ENCODE data around the gene SMIM13. TPM values are rescaled to one million over a fixed set of nuclear protein-coding genes. Genes with fewer than 3 reads are reported as not detected.

SMIM13 gene
- total RNA-seq, 2 donors from 2014 or later, result 12.2 TPM

DNA sequence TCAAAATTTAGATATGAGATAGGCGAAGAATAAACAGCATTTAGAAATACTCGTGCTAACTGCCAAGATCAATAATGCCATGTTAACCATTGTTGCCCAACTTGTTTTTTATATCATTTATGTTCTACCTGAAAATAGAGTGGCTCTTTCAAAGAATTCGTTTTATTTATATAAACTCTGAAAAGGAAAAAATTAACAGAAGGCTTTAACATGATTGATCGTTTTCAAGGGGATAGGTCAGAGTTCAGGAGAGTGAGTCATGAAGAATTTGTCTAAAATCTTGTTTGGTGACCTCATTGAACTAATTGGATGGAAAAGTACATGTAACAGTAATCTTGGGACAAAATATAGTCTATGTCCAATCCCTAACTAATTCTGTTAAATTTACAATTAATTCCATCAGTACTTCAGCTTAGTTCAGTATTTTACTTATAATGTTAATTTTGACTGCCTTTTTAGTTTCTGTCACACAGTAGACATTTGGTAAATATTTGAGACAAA, 38.5 kb upstream of the SMIM13 start:
- H3K9me3 Mint-ChIP-seq, result no peaks in the 10 kb centered on the region
- no peaks in the 10 kb centered on the region for H3K9me3 ChIP-seq (ENCODE audit: control insufficient read depth, low read length)
- no peaks in the 10 kb centered on the region for H3K36me3 ChIP-seq (ENCODE audit: control insufficient read depth, insufficient read depth, low read length)
- H3K27me3 ChIP-seq (ENCODE audit: control insufficient read depth, insufficient read depth, low read length, poor library complexity, severe bottlenecking), result no peaks in the 10 kb centered on the region
- H3K4me1 Mint-ChIP-seq, result no peaks in the 10 kb centered on the region
- H3K4me3 Mint-ChIP-seq, result no peak overlapping the region
- 83 to 85% methylated on average over 3 to 4 of the region's 4 CpGs for WGBS, 2 experiments (ENCODE audit: insufficient coverage in 1 of 2, insufficient read length in 1 of 2)
- H3K36me3 Mint-ChIP-seq (ENCODE audit: low read depth), result no peaks in the 10 kb centered on the region
- no peaks in the 10 kb centered on the region for H3K27me3 Mint-ChIP-seq (ENCODE audit: insufficient read depth)
- no peak for DNase-seq
- TF ChIP-seq, protein P1, sequence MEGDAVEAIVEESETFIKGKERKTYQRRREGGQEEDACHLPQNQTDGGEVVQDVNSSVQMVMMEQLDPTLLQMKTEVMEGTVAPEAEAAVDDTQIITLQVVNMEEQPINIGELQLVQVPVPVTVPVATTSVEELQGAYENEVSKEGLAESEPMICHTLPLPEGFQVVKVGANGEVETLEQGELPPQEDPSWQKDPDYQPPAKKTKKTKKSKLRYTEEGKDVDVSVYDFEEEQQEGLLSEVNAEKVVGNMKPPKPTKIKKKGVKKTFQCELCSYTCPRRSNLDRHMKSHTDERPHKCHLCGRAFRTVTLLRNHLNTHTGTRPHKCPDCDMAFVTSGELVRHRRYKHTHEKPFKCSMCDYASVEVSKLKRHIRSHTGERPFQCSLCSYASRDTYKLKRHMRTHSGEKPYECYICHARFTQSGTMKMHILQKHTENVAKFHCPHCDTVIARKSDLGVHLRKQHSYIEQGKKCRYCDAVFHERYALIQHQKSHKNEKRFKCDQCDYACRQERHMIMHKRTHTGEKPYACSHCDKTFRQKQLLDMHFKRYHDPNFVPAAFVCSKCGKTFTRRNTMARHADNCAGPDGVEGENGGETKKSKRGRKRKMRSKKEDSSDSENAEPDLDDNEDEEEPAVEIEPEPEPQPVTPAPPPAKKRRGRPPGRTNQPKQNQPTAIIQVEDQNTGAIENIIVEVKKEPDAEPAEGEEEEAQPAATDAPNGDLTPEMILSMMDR (conservative IDR thresholded peaks at IDR 0.05), result no peak
- no peak overlapping the region for H3K9ac ChIP-seq (ENCODE audit: extremely low read depth, low read length, poor library complexity, severe bottlenecking)
- H3K27ac Mint-ChIP-seq, result no peak overlapping the region
- no peaks in the 10 kb centered on the region for H3K4me1 ChIP-seq (ENCODE audit: control insufficient read depth, insufficient read depth, low read length)
- H3K4me3 ChIP-seq (ENCODE audit: low read length), result no peak overlapping the region
- H3K27ac ChIP-seq (ENCODE audit: low read depth, low read length), result no peak overlapping the region

- H3K4me3 ChIP-seq (ENCODE audit: low read length), result no peak overlapping the region
- no peaks in the 10 kb centered on the region for H3K4me1 ChIP-seq (ENCODE audit: control insufficient read depth, insufficient read depth, low read length)
- no peaks in the 10 kb centered on the region for H3K9me3 Mint-ChIP-seq
- no peak overlapping the region for H3K27ac Mint-ChIP-seq
- no peak overlapping the region for H3K4me3 Mint-ChIP-seq
- no peak overlapping the region for H3K9ac ChIP-seq (ENCODE audit: extremely low read depth, low read length, poor library complexity, severe bottlenecking)
- no peaks in the 10 kb centered on the region for H3K36me3 Mint-ChIP-seq (ENCODE audit: low read depth)
- H3K27ac ChIP-seq (ENCODE audit: low read depth, low read length), result no peak overlapping the region
- no peaks in the 10 kb centered on the region for H3K4me1 Mint-ChIP-seq
- DNase-seq, result no peak
- TF ChIP-seq, protein P1 (conservative IDR thresholded peaks at IDR 0.05), result no peak
- H3K27me3 ChIP-seq (ENCODE audit: control insufficient read depth, insufficient read depth, low read length, poor library complexity, severe bottlenecking), result no peaks in the 10 kb centered on the region
- H3K9me3 ChIP-seq (ENCODE audit: control insufficient read depth, low read length), result no peaks in the 10 kb centered on the region
- no peaks in the 10 kb centered on the region for H3K36me3 ChIP-seq (ENCODE audit: control insufficient read depth, insufficient read depth, low read length)
- WGBS, 2 experiments (ENCODE audit: insufficient coverage in 1 of 2, insufficient read length in 1 of 2), result no CpG with 5 or more reads among the region's 1 CpG
- no peaks in the 10 kb centered on the region for H3K27me3 Mint-ChIP-seq (ENCODE audit: insufficient read depth)
Observed at GRCh38 chr6:11056871-11057270, 36.8 kb upstream of the SMIM13 start.

DNA sequence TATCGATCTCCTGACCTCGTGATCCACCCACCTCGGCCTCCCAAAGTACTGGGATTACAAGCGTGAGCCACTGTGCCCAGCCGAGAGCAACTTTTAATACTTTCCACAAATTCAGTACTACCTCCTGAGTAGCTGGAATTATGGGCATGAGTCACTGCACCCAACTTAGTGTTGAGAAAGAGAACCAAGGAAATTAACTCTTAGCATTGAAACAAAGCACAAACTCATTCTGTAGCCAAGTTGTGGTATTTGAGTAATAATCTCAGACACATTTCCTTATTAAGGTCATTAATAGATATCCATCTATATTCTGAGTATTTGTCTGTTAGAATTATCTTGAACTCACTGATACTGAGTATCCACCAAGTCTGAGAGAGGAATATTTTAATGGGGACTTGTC, 35.2 kb upstream of the SMIM13 start:
- H3K36me3 ChIP-seq (ENCODE audit: control insufficient read depth, insufficient read depth, low read length), result no peaks in the 10 kb centered on the region
- no peaks in the 10 kb centered on the region for H3K9me3 Mint-ChIP-seq
- H3K27me3 Mint-ChIP-seq (ENCODE audit: insufficient read depth), result no peaks in the 10 kb centered on the region
- 97% methylated on average over 5 of the region's 5 CpGs; no CpG with 5 or more reads in 1 of the 2 experiments for WGBS, 2 experiments (ENCODE audit: insufficient coverage in 1 of 2, insufficient read length in 1 of 2)
- H3K4me3 Mint-ChIP-seq, result no peak overlapping the region
- TF ChIP-seq, protein P1 (conservative IDR thresholded peaks at IDR 0.05), result no peak
- no peak overlapping the region for H3K9ac ChIP-seq (ENCODE audit: extremely low read depth, low read length, poor library complexity, severe bottlenecking)
- peaks cover 7% of the 10 kb centered on the region for H3K4me1 Mint-ChIP-seq
- H3K9me3 ChIP-seq (ENCODE audit: control insufficient read depth, low read length), result no peaks in the 10 kb centered on the region
- H3K27ac ChIP-seq (ENCODE audit: low read depth, low read length), result no peak overlapping the region
- no peak overlapping the region for H3K27ac Mint-ChIP-seq
- no peaks in the 10 kb centered on the region for H3K4me1 ChIP-seq (ENCODE audit: control insufficient read depth, insufficient read depth, low read length)
- no peaks in the 10 kb centered on the region for H3K36me3 Mint-ChIP-seq (ENCODE audit: low read depth)
- DNase-seq, result no peak
- no peaks in the 10 kb centered on the region for H3K27me3 ChIP-seq (ENCODE audit: control insufficient read depth, insufficient read depth, low read length, poor library complexity, severe bottlenecking)
- no peak overlapping the region for H3K4me3 ChIP-seq (ENCODE audit: low read length)
